Loucy (cell line): ENCODE data around the gene TFPI2.
"Not testable (repeated sequence)": the region's sequence is repeated elsewhere in the genome, so short reads cannot be mapped to it uniquely, and the experiment has no call there.

Experiments used
- H2AFZ ChIP-seq: fragments of 200-600 bp; sonication (generic); 2 replicates; pipeline ENCODE4 v1.6.0; 2016; ENCODE audit warnings: antibody characterized with exemption, mild to moderate bottlenecking, low read length, moderate library complexity
- H3F3A ChIP-seq: fragments of 200-600 bp; 2 replicates; pipeline ENCODE4 v1.6.0; 2016; ENCODE audit warnings: antibody characterized with exemption, low read depth, mild to moderate bottlenecking
- H3K27me3 ChIP-seq: fragments of 200-600 bp; sonication (generic); 2 replicates; pipeline ENCODE4 v1.6.1; 2014; ENCODE audit warnings: low read length, mild to moderate bottlenecking; ENCODE audit not compliant: insufficient read depth, poor library complexity, severe bottlenecking
- H3K36me3 ChIP-seq: fragments of 200-600 bp; sonication (generic); 2 replicates; pipeline ENCODE4 v1.6.1; 2016; ENCODE audit warnings: low read length; ENCODE audit not compliant: insufficient read depth
- H3K4me1 ChIP-seq: fragments of 200-600 bp; sonication (generic); 2 replicates; pipeline ENCODE4 v1.5.1; 2014; ENCODE audit warnings: low read length, mild to moderate bottlenecking; ENCODE audit not compliant: insufficient read depth, poor library complexity, severe bottlenecking
- H3K4me2 ChIP-seq: fragments of 200-600 bp; sonication (generic); 2 replicates; pipeline ENCODE4 v1.6.0; 2014; ENCODE audit warnings: antibody characterized with exemption, low read length, low read depth, mild to moderate bottlenecking; ENCODE audit not compliant: poor library complexity, severe bottlenecking
- H3K4me3 ChIP-seq: fragments of 200-600 bp; sonication (generic); 2 replicates; pipeline ENCODE4 v1.5.1; 2014; ENCODE audit warnings: low read length, mild to moderate bottlenecking, mixed read lengths; ENCODE audit not compliant: poor library complexity, severe bottlenecking
- H3K79me2 ChIP-seq: fragments of 200-600 bp; sonication (generic); 2 replicates; pipeline ENCODE4 v1.6.1; 2014; ENCODE audit warnings: low read length; ENCODE audit not compliant: insufficient read depth
- H3K9ac ChIP-seq: fragments of 200-600 bp; sonication (generic); 2 replicates; pipeline ENCODE4 v1.6.0; 2014; ENCODE audit warnings: mild to moderate bottlenecking, low read depth, low read length, moderate library complexity; ENCODE audit not compliant: poor library complexity, severe bottlenecking
- H3K9me2 ChIP-seq: fragments of 200-600 bp; sonication (generic); replicated peaks from 2 replicates; pipeline ENCODE4 v1.6.1; 2016; ENCODE audit warnings: low read depth, low read length, mixed read lengths
- H3K9me3 ChIP-seq: fragments of 200-600 bp; sonication (generic); 2 replicates; pipeline ENCODE4 v1.6.1; 2014; ENCODE audit warnings: mild to moderate bottlenecking, antibody characterized with exemption, low read length, low read depth; ENCODE audit not compliant: insufficient read depth
- H4K20me1 ChIP-seq: fragments of 200-600 bp; sonication (generic); 2 replicates; pipeline ENCODE4 v1.6.0; 2014; ENCODE audit warnings: antibody characterized with exemption, low read length, mild to moderate bottlenecking; ENCODE audit not compliant: insufficient read depth, poor library complexity, severe bottlenecking
- CTCF ChIP-seq: fragments of 200-600 bp; sonication (generic); conservative IDR thresholded peaks from 2 replicates; pipeline ENCODE4 v1.5.1; 2014; ENCODE audit warnings: mild to moderate bottlenecking, antibody characterized with exemption, low read length
- EZH2phosphoT487 ChIP-seq: fragments of 200-600 bp; IDR thresholded peaks from 2 replicates; pipeline ENCODE4 v1.6.1; 2018; ENCODE audit warnings: antibody characterized with exemption, mild to moderate bottlenecking, moderate library complexity, borderline replicate concordance

TFPI2 gene

DNA sequence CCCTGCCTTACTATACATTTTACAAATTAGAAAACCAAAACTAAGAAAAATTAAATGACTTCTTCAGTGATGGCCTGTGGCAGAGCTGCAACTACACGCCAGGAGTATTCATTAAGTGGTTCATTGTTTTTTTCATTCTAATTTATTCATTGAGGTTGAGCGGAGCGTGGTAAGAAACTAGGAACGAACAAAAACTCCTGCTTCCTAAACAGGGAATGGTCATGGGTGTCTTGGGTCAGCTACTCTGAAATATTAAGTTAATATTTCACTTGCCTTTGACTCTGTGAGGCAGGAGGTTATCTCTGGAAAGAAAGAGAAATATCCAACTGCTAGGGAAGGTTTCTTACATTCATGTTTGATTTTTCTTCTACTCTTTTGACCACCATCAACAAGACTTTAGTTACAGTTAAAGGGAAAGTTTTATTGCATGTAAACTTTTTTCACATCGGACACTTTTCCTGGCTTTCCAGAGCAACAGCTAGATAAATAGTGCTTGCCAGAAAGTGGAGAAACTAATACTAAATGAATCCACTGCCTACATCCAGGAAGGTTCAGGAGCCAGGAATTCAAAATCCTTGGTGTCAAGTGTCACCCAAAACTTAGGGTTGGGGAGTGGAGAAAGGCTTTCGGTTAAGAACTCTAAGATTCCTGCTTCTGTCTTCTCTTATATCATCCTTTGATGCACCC, 30.1 kb upstream of the TFPI2 start:
- H3K4me2 ChIP-seq = no peak overlapping the region
- no peak overlapping the region for H2AFZ ChIP-seq
- H3K79me2 ChIP-seq = no peaks in the 10 kb centered on the region

GRCh38 chr7:93916315-93916714, 25.8 kb upstream of the TFPI2 start:
- not testable (repeated sequence) for H3K4me2 ChIP-seq, H3K9me2 ChIP-seq, H3F3A ChIP-seq, H4K20me1 ChIP-seq, H3K9ac ChIP-seq, H3K27me3 ChIP-seq, H3K9me3 ChIP-seq, H3K79me2 ChIP-seq, H3K36me3 ChIP-seq, H3K4me1 ChIP-seq, H3K4me3 ChIP-seq, H2AFZ ChIP-seq

More for the DNA sequence above, 30.1 kb upstream of the TFPI2 start:
- Histone ChIP-seq H4K20me1 (no peaks in the 10 kb centered on the region), H3F3A (no peaks in the 10 kb centered on the region), H3K36me3 (no peaks in the 10 kb centered on the region), H3K9me2 (no peaks in the 10 kb centered on the region), H3K4me1 (no peaks in the 10 kb centered on the region), H3K9me3 (no peaks in the 10 kb centered on the region), H3K27me3 (no peaks in the 10 kb centered on the region), H3K4me3 (no peak overlapping the region), H3K9ac (no peak overlapping the region)
- TF ChIP-seq CTCF (no peak), EZH2phosphoT487 (no peak)

DNA sequence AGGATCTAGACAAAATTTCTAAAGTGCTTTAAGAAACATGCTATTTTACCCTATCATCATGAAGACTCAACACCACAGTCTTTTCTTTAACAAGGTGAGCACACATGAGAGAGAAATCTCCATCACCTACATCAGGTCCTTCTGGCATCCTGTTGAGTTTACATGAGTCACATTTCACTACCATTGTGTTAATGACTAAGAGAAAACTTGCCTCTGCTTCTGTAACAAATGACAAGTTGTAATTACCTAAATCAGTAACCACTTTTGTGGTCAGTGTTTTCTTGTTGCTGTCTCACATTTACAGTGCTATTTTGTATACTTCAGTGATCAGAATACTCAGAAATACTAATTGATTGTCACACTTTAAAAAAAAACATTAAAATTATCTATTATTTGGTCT, 25.3 kb upstream of the TFPI2 start:
- H3K4me3 ChIP-seq, H3K4me2 ChIP-seq: not testable (repeated sequence)

GRCh38 chr7:93915206-93915842, 24.8 kb upstream of the TFPI2 start:
- H2AFZ ChIP-seq, H3K9me3 ChIP-seq, H3K4me3 ChIP-seq, H3K79me2 ChIP-seq, H4K20me1 ChIP-seq, H3K4me2 ChIP-seq, H3K27me3 ChIP-seq, H3K9ac ChIP-seq, H3K9me2 ChIP-seq, H3K4me1 ChIP-seq, H3F3A ChIP-seq, H3K36me3 ChIP-seq: not testable (repeated sequence)

More for the DNA sequence above, 25.3 kb upstream of the TFPI2 start:
- H3K9me3 ChIP-seq, H3K9ac ChIP-seq, H3F3A ChIP-seq, H3K36me3 ChIP-seq, H3K27me3 ChIP-seq, H3K4me1 ChIP-seq, H4K20me1 ChIP-seq, H2AFZ ChIP-seq, H3K79me2 ChIP-seq, H3K9me2 ChIP-seq: not testable (repeated sequence)
